SJCRH30 (cell line): Measurements from ENCODE around the gene TMEM52B. TPM values are rescaled to one million over a fixed set of nuclear protein-coding genes. Genes with fewer than 3 reads are reported as not detected.
A peak's percentile ranks its signal among the peaks of the same experiment; 100 is the strongest.

Experiments
- DNase-seq, 2 experiments: peaks; one replicate each; pipeline ENCODE4 v3.0.0-alpha.2; 2015 to 2020
- H3K27ac ChIP-seq: fragments of 250-450 bp; sonication (Bioruptor Pico); 2 replicates; pipeline ENCODE4 v1.5.1; 2020; ENCODE audit warnings: mild to moderate bottlenecking, moderate library complexity
- H3K27me3 ChIP-seq: fragments of 250-450 bp; sonication (Bioruptor Pico); 2 replicates; pipeline ENCODE4 v1.5.1; 2020; ENCODE audit warnings: mild to moderate bottlenecking, moderate library complexity
- H3K36me3 ChIP-seq: fragments of 250-450 bp; sonication (Bioruptor Pico); 2 replicates; pipeline ENCODE4 v1.5.1; 2020; ENCODE audit warnings: mild to moderate bottlenecking, moderate library complexity
- H3K4me1 ChIP-seq: fragments of 250-450 bp; sonication (Bioruptor Pico); 2 replicates; pipeline ENCODE4 v1.5.1; 2020; ENCODE audit warnings: mild to moderate bottlenecking, moderate library complexity
- H3K4me3 ChIP-seq: fragments of 250-450 bp; sonication (Bioruptor Pico); 2 replicates; pipeline ENCODE4 v1.5.1; 2020; ENCODE audit warnings: mild to moderate bottlenecking, moderate library complexity
- H3K9me3 ChIP-seq: fragments of 250-450 bp; sonication (Bioruptor Pico); replicated peaks from 2 replicates; pipeline ENCODE4 v1.5.1; 2020; ENCODE audit warnings: mild to moderate bottlenecking, moderate library complexity
- total RNA-seq: library from RNA; depleted of rRNA; stranded (reverse); fragments of >200 nt; shearing (Covaris generic); gene quantifications from 2 replicates; pipeline ENCODE4 v1.2.3, GENCODE V29; 2014; rRNA removed

Gene TMEM52B
- total RNA-seq: not detected in 2 replicates

GRCh38 chr12:10178821-10179220 lies at the start of gene TMEM52B:
Gene TMEM52B, plus strand, starts transcription at chr12:10179032. Its CDS starts 543 bp downstream, at chr12:10179575.
- Histone ChIP-seq H3K27ac (no peak within 1 kb of the TSS), H3K36me3 (no peaks in the 10 kb centered on the region)

GRCh38 chr12:10130042-10130441 lies 48.8 kb upstream of the TMEM52B start, which contains the start of gene CLEC7A:
Gene CLEC7A, minus strand, starts transcription at chr12:10130199. Its CDS starts 117 bp downstream, at chr12:10130082.
- H3K27me3 ChIP-seq: 0 out of 2 replicates have a peak, but pooled peaks cover 5% of the 10 kb centered on the region
- H3K4me3 ChIP-seq: no peak within 1 kb of the TSS
- no peaks in the 10 kb centered on the region for H3K4me1 ChIP-seq
- DNase-seq: no peak
- no peaks in the 10 kb centered on the region for H3K36me3 ChIP-seq
- H3K27ac ChIP-seq: no peak within 1 kb of the TSS
- H3K9me3 ChIP-seq: no peaks in the 10 kb centered on the region

More at GRCh38 chr12:10178821-10179220, at the start of gene TMEM52B:
- H3K9me3 ChIP-seq: no peaks in the 10 kb centered on the region
- H3K4me3 ChIP-seq: no peak within 1 kb of the TSS
- H3K27me3 ChIP-seq: peaks cover 3% of the 10 kb centered on the region; the same call in 1 of the 2 replicates
- no peaks in the 10 kb centered on the region for H3K4me1 ChIP-seq
- no peak for DNase-seq

- Histone ChIP-seq H3K27ac (no peak overlapping the region), H3K27me3 (0 out of 2 replicates have a peak, but pooled peaks cover 5% of the 10 kb centered on the region), H3K36me3 (no peaks in the 10 kb centered on the region), H3K4me1 (no peaks in the 10 kb centered on the region), H3K4me3 (no peak overlapping the region), H3K9me3 (no peaks in the 10 kb centered on the region)
- DNase-seq: no peak
These were observed 47.6 kb upstream of the TMEM52B start for GRCh38 chr12:10131111-10131690.

- Histone ChIP-seq H3K9me3 (no peaks in the 10 kb centered on the region), H3K4me1 (no peaks in the 10 kb centered on the region), H3K4me3 (no peak overlapping the region), H3K36me3 (no peaks in the 10 kb centered on the region), H3K27me3 (0 out of 2 replicates have a peak, but pooled peaks cover 5% of the 10 kb centered on the region), H3K27ac (no peak overlapping the region)
- DNase-seq: no peak
These were observed 45.9 kb upstream of the TMEM52B start for GRCh38 chr12:10132850-10133370.

GRCh38 chr12:10135126-10135525 lies 43.7 kb upstream of the TMEM52B start:
- H3K9me3 ChIP-seq: no peaks in the 10 kb centered on the region
- H3K27me3 ChIP-seq: 0 out of 2 replicates have a peak, but pooled peaks cover under 1% of the 10 kb centered on the region
- no peak overlapping the region for H3K27ac ChIP-seq
- H3K36me3 ChIP-seq: no peaks in the 10 kb centered on the region
- H3K4me1 ChIP-seq: no peaks in the 10 kb centered on the region
- DNase-seq: no peak
- H3K4me3 ChIP-seq: no peak overlapping the region

GRCh38 chr12:10136637-10137205 lies 42.1 kb upstream of the TMEM52B start:
- no peaks in the 10 kb centered on the region for H3K9me3 ChIP-seq

GRCh38 chr12:10140001-10140400 lies 38.8 kb upstream of the TMEM52B start:
- no peaks in the 10 kb centered on the region for H3K36me3 ChIP-seq
- DNase-seq: peak; percentile 7 to 46
- H3K4me3 ChIP-seq: no peak overlapping the region
- H3K27ac ChIP-seq: no peak overlapping the region
- no peaks in the 10 kb centered on the region for H3K4me1 ChIP-seq
- no peaks in the 10 kb centered on the region for H3K9me3 ChIP-seq
- H3K27me3 ChIP-seq: no peaks in the 10 kb centered on the region

More at GRCh38 chr12:10136637-10137205, 42.1 kb upstream of the TMEM52B start:
- H3K36me3 ChIP-seq: no peaks in the 10 kb centered on the region
- no peak overlapping the region for H3K27ac ChIP-seq
- H3K4me3 ChIP-seq: no peak overlapping the region
- DNase-seq: peak; percentile 22 to 31
- H3K4me1 ChIP-seq: no peaks in the 10 kb centered on the region
- no peaks in the 10 kb centered on the region for H3K27me3 ChIP-seq

- H3K4me3 ChIP-seq: no peak overlapping the region
- no peak for DNase-seq
- no peaks in the 10 kb centered on the region for H3K27me3 ChIP-seq
- H3K4me1 ChIP-seq: no peaks in the 10 kb centered on the region
- H3K36me3 ChIP-seq: no peaks in the 10 kb centered on the region
- H3K27ac ChIP-seq: no peak overlapping the region
- H3K9me3 ChIP-seq: no peaks in the 10 kb centered on the region
These were observed 35.7 kb upstream of the TMEM52B start for GRCh38 chr12:10142976-10143589.

- Histone ChIP-seq H3K4me3 (no peak overlapping the region), H3K4me1 (no peaks in the 10 kb centered on the region), H3K9me3 (no peaks in the 10 kb centered on the region), H3K36me3 (no peaks in the 10 kb centered on the region), H3K27me3 (no peaks in the 10 kb centered on the region), H3K27ac (no peak overlapping the region)
- no peak for DNase-seq
These were observed 31.0 kb upstream of the TMEM52B start for GRCh38 chr12:10147714-10148403.

- no peak overlapping the region for H3K4me3 ChIP-seq
- DNase-seq: no peak
- H3K9me3 ChIP-seq: no peaks in the 10 kb centered on the region
- H3K4me1 ChIP-seq: no peaks in the 10 kb centered on the region
- no peaks in the 10 kb centered on the region for H3K27me3 ChIP-seq
- H3K36me3 ChIP-seq: no peaks in the 10 kb centered on the region
- no peak overlapping the region for H3K27ac ChIP-seq
These were observed 27.2 kb upstream of the TMEM52B start for GRCh38 chr12:10151621-10152020.

GRCh38 chr12:10153271-10154144 lies 25.3 kb upstream of the TMEM52B start:
- Histone ChIP-seq H3K4me1 (no peaks in the 10 kb centered on the region), H3K27ac (no peak overlapping the region), H3K9me3 (no peaks in the 10 kb centered on the region), H3K27me3 (no peaks in the 10 kb centered on the region), H3K4me3 (no peak overlapping the region), H3K36me3 (no peaks in the 10 kb centered on the region)
- peak; percentile 23 to 68 for DNase-seq

- no peaks in the 10 kb centered on the region for H3K4me1 ChIP-seq
- no peaks in the 10 kb centered on the region for H3K27me3 ChIP-seq
- H3K27ac ChIP-seq: no peak overlapping the region
- H3K9me3 ChIP-seq: no peaks in the 10 kb centered on the region
- no peak for DNase-seq
- H3K4me3 ChIP-seq: no peak overlapping the region
- no peaks in the 10 kb centered on the region for H3K36me3 ChIP-seq
These were observed 24.7 kb upstream of the TMEM52B start for GRCh38 chr12:10154145-10154496.

- DNase-seq: no peak
- Histone ChIP-seq H3K9me3 (no peaks in the 10 kb centered on the region), H3K4me3 (no peak overlapping the region), H3K36me3 (no peaks in the 10 kb centered on the region), H3K27me3 (no peaks in the 10 kb centered on the region), H3K4me1 (no peaks in the 10 kb centered on the region), H3K27ac (no peak overlapping the region)
These were observed 22.9 kb upstream of the TMEM52B start for GRCh38 chr12:10155966-10156365.

- H3K27me3 ChIP-seq: no peaks in the 10 kb centered on the region
- H3K4me3 ChIP-seq: no peak overlapping the region
- H3K4me1 ChIP-seq: no peaks in the 10 kb centered on the region
- no peaks in the 10 kb centered on the region for H3K9me3 ChIP-seq
- H3K27ac ChIP-seq: no peak overlapping the region
- no peaks in the 10 kb centered on the region for H3K36me3 ChIP-seq
- no peak for DNase-seq
These were observed 20.4 kb upstream of the TMEM52B start for GRCh38 chr12:10158406-10158805.
